Panc1 (cell line): ENCODE data around the gene GSDMA.

ENCODE experiments used
- POLR2AphosphoS5 ChIP-seq: IDR thresholded peaks from 2 replicates; pipeline ENCODE4 v1.6.1; 2012; ENCODE audit warnings: mild to moderate bottlenecking, low read depth, low read length, moderate library complexity
- SIN3A ChIP-seq: IDR thresholded peaks from 2 replicates; pipeline ENCODE4 v1.6.1; 2012; ENCODE audit warnings: low read depth, mild to moderate bottlenecking, low read length, moderate library complexity, borderline replicate concordance; ENCODE audit not compliant: insufficient read depth
- TCF7L2 ChIP-seq: IDR thresholded peaks from 2 replicates; pipeline ENCODE4 v1.6.1; 2011; ENCODE audit warnings: mild to moderate bottlenecking, low read depth, low read length, inconsistent platforms
- TF ChIP-seq, protein P1 (sequence below): fragments of 450-650 bp; IDR thresholded peaks from 2 replicates; pipeline ENCODE4 v1.5.1; 2017; ENCODE audit warnings: mild to moderate bottlenecking
- TF ChIP-seq, protein P2 (sequence below), 2 experiments: IDR thresholded peaks; 2 replicates each; pipeline ENCODE4 v1.6.1; 2011 to 2012; ENCODE audit warnings: low read depth in 2 of 2, control low read depth in 1 of 2, low read length in 1 of 2, mild to moderate bottlenecking in 1 of 2, moderate library complexity in 1 of 2; ENCODE audit not compliant: insufficient read depth in 1 of 2

DNA sequence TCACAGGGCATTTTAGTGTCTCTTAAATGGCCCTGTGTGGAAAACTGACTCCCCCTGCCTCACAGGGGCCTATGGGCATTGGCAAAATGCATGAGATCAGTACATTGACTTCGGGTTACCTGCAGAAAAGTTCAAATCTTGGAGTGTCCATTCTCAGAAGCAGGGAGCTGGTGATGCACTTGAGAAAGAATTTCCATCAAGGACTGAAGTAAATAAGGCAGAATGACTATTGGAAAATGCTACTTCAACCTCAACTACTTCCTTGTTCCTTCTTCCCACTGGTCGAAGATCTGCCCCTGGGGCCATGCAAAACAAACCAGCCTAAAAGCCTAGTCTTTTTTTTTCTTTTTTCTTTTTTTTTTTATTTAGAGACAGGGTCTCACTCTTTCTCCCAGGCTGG lies 13.8 kb upstream of the GSDMA start:
- TF ChIP-seq, protein P1, sequence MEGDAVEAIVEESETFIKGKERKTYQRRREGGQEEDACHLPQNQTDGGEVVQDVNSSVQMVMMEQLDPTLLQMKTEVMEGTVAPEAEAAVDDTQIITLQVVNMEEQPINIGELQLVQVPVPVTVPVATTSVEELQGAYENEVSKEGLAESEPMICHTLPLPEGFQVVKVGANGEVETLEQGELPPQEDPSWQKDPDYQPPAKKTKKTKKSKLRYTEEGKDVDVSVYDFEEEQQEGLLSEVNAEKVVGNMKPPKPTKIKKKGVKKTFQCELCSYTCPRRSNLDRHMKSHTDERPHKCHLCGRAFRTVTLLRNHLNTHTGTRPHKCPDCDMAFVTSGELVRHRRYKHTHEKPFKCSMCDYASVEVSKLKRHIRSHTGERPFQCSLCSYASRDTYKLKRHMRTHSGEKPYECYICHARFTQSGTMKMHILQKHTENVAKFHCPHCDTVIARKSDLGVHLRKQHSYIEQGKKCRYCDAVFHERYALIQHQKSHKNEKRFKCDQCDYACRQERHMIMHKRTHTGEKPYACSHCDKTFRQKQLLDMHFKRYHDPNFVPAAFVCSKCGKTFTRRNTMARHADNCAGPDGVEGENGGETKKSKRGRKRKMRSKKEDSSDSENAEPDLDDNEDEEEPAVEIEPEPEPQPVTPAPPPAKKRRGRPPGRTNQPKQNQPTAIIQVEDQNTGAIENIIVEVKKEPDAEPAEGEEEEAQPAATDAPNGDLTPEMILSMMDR = no peak
- TF ChIP-seq POLR2AphosphoS5 (no peak), SIN3A (no peak), TCF7L2 (no peak)
- TF ChIP-seq, protein P2, sequence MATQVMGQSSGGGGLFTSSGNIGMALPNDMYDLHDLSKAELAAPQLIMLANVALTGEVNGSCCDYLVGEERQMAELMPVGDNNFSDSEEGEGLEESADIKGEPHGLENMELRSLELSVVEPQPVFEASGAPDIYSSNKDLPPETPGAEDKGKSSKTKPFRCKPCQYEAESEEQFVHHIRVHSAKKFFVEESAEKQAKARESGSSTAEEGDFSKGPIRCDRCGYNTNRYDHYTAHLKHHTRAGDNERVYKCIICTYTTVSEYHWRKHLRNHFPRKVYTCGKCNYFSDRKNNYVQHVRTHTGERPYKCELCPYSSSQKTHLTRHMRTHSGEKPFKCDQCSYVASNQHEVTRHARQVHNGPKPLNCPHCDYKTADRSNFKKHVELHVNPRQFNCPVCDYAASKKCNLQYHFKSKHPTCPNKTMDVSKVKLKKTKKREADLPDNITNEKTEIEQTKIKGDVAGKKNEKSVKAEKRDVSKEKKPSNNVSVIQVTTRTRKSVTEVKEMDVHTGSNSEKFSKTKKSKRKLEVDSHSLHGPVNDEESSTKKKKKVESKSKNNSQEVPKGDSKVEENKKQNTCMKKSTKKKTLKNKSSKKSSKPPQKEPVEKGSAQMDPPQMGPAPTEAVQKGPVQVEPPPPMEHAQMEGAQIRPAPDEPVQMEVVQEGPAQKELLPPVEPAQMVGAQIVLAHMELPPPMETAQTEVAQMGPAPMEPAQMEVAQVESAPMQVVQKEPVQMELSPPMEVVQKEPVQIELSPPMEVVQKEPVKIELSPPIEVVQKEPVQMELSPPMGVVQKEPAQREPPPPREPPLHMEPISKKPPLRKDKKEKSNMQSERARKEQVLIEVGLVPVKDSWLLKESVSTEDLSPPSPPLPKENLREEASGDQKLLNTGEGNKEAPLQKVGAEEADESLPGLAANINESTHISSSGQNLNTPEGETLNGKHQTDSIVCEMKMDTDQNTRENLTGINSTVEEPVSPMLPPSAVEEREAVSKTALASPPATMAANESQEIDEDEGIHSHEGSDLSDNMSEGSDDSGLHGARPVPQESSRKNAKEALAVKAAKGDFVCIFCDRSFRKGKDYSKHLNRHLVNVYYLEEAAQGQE (IDR thresholded peaks at IDR 0.05; ENCODE audit: insufficient read depth in 1 of 2, low read depth in 2 of 2, low read length in 1 of 2) = no peak
